Stimulated activated CD4-positive, alpha-beta T cell treated with anti-CD3 and anti-CD28 coated beads, Interleukin-4, amount 100 ng/mL, for 4 hours (primary cell): ENCODE measurements around the gene ZFYVE21.

Source experiments
- DNase-seq, 2 experiments: peaks; one replicate each; pipeline ENCODE4 v3.0.0-alpha.2; 2020

Gene ZFYVE21

GRCh38 chr14:103739466-103739792, 23.8 kb downstream of the ZFYVE21 start:
- DNase-seq = no peak

- no peak for DNase-seq
Observed at GRCh38 chr14:103739793-103740501, 24.3 kb downstream of the ZFYVE21 start.

GRCh38 chr14:103740991-103741689, 25.5 kb downstream of the ZFYVE21 start:
- DNase-seq = no peak

- no peak for DNase-seq
Observed at GRCh38 chr14:103741876-103742275, 26.3 kb downstream of the ZFYVE21 start.

- DNase-seq = no peak
Observed at GRCh38 chr14:103742499-103743255, 27.1 kb downstream of the ZFYVE21 start.

- DNase-seq = no peak
Observed at GRCh38 chr14:103743691-103744090, 28.1 kb downstream of the ZFYVE21 start.

- no peak for DNase-seq
Observed at GRCh38 chr14:103744621-103745395, 29.2 kb downstream of the ZFYVE21 start.

GRCh38 chr14:103745424-103745823, 29.8 kb downstream of the ZFYVE21 start:
- no peak for DNase-seq

- no peak for DNase-seq
Observed at GRCh38 chr14:103746701-103747100, 31.1 kb downstream of the ZFYVE21 start.

GRCh38 chr14:103748534-103748857, 32.9 kb downstream of the ZFYVE21 start:
- DNase-seq = peak; percentile 27 to 34

GRCh38 chr14:103749452-103749851, 33.8 kb downstream of the ZFYVE21 start:
- no peak for DNase-seq

GRCh38 chr14:103749860-103750259, 34.2 kb downstream of the ZFYVE21 start:
- DNase-seq = no peak

GRCh38 chr14:103753774-103754173, 38.2 kb downstream of the ZFYVE21 start:
- no peak for DNase-seq

GRCh38 chr14:103755060-103755459, 39.5 kb downstream of the ZFYVE21 start:
- DNase-seq = no peak

GRCh38 chr14:103758059-103758776, 42.6 kb downstream of the ZFYVE21 start:
- no peak for DNase-seq

- no peak for DNase-seq
Observed at GRCh38 chr14:103762036-103762435, 46.4 kb downstream of the ZFYVE21 start.

- no peak for DNase-seq
Observed at GRCh38 chr14:103762541-103762940, 46.9 kb downstream of the ZFYVE21 start.

- no peak for DNase-seq
Observed at GRCh38 chr14:103763730-103764488, 48.3 kb downstream of the ZFYVE21 start.

GRCh38 chr14:103765526-103765925, 49.9 kb downstream of the ZFYVE21 start:
- no peak for DNase-seq

GRCh38 chr14:103767336-103767894, 51.8 kb downstream of the ZFYVE21 start:
- no peak for DNase-seq

GRCh38 chr14:103770500-103770899, 54.9 kb downstream of the ZFYVE21 start:
- no peak for DNase-seq
